HFFc6 (cell line): ENCODE data around the gene PRPF6. TPM values are rescaled to one million over a fixed set of nuclear protein-coding genes. Genes with fewer than 3 reads are reported as not detected.
A peak's percentile ranks its signal among the peaks of the same experiment; 100 is the strongest.

ENCODE experiments used
- DNase-seq: peaks from one replicate; pipeline ENCODE4 v3.0.0-alpha.2; 2018
- H3K27ac Mint-ChIP-seq: 2 replicates; pipeline ENCODE4 v1.8.0; 2020; ENCODE audit warnings: mild to moderate bottlenecking, mixed read lengths
- H3K27me3 Mint-ChIP-seq: 2 replicates; pipeline ENCODE4 v1.8.0; 2021; ENCODE audit warnings: mild to moderate bottlenecking, moderate library complexity, mixed read lengths; ENCODE audit not compliant: insufficient read depth
- H3K36me3 Mint-ChIP-seq: 2 replicates; pipeline ENCODE4 v1.8.0; 2021; ENCODE audit warnings: low read depth, mixed read lengths
- H3K4me1 Mint-ChIP-seq: 2 replicates; pipeline ENCODE4 v1.8.0; 2020; ENCODE audit warnings: low read depth, mixed read lengths
- H3K4me3 Mint-ChIP-seq: 2 replicates; pipeline ENCODE4 v1.8.0; 2020; ENCODE audit warnings: mild to moderate bottlenecking, moderate library complexity, mixed read lengths
- H3K9me3 Mint-ChIP-seq: 2 replicates; pipeline ENCODE4 v1.8.0; 2020; ENCODE audit warnings: mild to moderate bottlenecking, mixed read lengths
- total RNA-seq, 6 experiments: library from RNA; stranded (reverse); fragmentation: NEBNext Ultra II Directional; extraction: Animal tissue kit (Norgen Biotek cat#: 25700); gene quantifications; 2 replicates in 1 of 6; 3 replicates in 5 of 6; pipeline ENCODE4 v1.2.3, GENCODE V29; 2021
- TF ChIP-seq, protein P1 (sequence below): fragments of 200-600 bp; sonication (generic); IDR thresholded peaks from 2 replicates; pipeline ENCODE4 v1.5.0; 2021; ENCODE audit warnings: antibody characterized with exemption, mild to moderate bottlenecking

Gene PRPF6
- total RNA-seq, 6 experiments from 2014 or later = 70.7 to 73.2 (median 72.9) TPM

DNA sequence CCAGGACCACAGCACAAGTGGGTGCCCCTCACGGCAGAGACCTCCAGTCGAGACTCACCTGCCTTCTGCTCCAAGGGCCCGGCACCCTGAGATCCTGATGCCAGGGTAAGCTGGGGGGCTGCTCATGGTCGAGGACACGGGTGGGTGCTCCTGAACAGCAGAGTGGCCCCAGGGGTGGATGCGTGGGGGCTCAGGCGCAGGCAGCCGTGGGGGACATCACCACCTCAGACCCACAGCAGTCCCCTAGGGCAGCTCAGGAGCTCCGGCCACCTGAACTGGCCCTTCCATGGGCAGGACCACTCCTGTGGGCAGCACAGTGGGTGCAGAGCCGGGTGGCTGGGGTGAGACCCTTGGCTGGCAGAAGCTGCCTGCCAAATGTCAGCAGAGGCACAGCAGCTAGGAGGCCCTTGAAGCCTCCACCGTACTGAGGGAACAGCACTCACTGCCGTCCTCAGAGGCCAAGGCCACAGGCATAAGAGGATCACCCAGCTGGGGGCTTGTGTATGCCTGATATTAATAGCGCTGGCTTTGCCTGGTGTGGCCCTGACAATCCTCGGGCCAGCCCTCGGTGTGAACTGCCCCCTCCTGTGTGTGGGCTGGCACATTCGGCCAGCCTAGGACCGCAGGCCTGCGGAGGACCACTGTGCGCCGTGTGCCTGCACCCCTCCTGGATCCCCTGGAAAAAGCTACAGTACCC lies 30.1 kb upstream of the PRPF6 start:
- TF ChIP-seq, protein P1, sequence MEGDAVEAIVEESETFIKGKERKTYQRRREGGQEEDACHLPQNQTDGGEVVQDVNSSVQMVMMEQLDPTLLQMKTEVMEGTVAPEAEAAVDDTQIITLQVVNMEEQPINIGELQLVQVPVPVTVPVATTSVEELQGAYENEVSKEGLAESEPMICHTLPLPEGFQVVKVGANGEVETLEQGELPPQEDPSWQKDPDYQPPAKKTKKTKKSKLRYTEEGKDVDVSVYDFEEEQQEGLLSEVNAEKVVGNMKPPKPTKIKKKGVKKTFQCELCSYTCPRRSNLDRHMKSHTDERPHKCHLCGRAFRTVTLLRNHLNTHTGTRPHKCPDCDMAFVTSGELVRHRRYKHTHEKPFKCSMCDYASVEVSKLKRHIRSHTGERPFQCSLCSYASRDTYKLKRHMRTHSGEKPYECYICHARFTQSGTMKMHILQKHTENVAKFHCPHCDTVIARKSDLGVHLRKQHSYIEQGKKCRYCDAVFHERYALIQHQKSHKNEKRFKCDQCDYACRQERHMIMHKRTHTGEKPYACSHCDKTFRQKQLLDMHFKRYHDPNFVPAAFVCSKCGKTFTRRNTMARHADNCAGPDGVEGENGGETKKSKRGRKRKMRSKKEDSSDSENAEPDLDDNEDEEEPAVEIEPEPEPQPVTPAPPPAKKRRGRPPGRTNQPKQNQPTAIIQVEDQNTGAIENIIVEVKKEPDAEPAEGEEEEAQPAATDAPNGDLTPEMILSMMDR = no peak
- Mint-ChIP-seq H3K36me3 (peaks cover 10% of the 10 kb centered on the region; the same call in 1 of the 2 replicates), H3K9me3 (no peaks in the 10 kb centered on the region), H3K27me3 (peaks cover 13% of the 10 kb centered on the region), H3K27ac (no peak overlapping the region), H3K4me3 (no peak overlapping the region), H3K4me1 (peaks cover 43% of the 10 kb centered on the region)
- no peak for DNase-seq

DNA sequence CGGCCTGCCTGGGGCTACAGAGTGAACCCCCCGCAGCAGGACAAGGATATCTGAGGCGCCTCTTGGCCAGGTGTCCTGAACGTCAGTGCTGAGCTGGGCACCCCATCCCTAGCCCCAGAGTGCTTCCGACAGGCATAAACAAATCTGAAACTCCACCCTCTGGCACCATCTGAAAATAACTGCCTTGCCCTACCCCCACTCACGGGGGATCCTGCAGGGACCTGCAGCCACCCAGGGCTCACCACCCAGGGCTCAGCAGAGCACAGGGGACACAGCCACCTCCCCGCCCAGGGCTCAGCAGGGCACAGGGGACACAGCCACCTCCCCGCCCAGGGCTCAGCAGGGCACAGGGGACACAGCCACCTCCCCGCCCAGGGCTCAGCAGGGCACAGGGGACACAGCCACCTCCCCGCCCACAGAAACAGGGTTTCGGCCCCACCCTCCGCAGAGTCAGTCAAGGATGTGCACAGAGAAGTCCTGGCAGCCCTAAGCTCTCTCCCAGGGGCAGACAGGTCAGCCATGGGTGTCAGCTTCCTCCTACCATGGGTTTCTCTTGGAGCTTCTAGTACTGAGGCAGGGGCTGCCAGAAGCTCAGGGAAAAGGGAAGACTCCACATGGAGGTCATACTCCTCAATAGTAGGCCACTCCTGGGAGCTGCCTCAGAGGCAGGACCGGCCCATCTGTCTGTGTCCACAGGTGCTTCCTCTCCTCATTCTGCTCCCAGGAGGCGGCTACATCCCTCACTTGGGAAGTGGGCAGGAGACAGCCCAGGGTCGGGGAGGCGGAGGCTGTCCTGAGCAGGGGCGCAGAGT lies 29.3 kb upstream of the PRPF6 start:
- H3K36me3 Mint-ChIP-seq = peaks cover 10% of the 10 kb centered on the region; the same call in 1 of the 2 replicates
- peaks cover 14% of the 10 kb centered on the region for H3K27me3 Mint-ChIP-seq
- no peak overlapping the region for H3K4me3 Mint-ChIP-seq
- H3K27ac Mint-ChIP-seq = no peak overlapping the region
- DNase-seq = no peak
- no peaks in the 10 kb centered on the region for H3K9me3 Mint-ChIP-seq
- TF ChIP-seq, protein P1 = no peak
- H3K4me1 Mint-ChIP-seq = peaks cover 43% of the 10 kb centered on the region

DNA sequence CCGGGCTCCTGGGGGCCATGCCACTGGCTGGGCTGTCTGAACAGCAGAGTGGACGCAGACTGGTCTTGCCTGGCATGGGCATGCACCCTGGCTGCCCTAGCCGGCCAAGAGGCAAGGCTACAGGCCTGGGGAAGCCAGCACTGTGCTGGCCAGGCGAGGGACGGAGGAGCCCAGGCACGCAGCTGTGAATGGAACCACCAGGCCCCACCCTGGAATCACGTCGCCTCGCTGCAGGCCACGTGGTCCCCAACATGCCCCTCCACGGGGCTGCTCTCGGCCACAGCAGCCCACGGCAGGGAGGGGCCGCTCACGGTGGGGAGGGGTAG lies 28.8 kb upstream of the PRPF6 start:
- H3K4me3 Mint-ChIP-seq = no peak overlapping the region
- peaks cover 14% of the 10 kb centered on the region for H3K27me3 Mint-ChIP-seq
- TF ChIP-seq, protein P1 = no peak
- H3K27ac Mint-ChIP-seq = no peak overlapping the region
- DNase-seq = no peak
- H3K36me3 Mint-ChIP-seq = peaks cover 10% of the 10 kb centered on the region; the same call in 1 of the 2 replicates
- H3K9me3 Mint-ChIP-seq = no peaks in the 10 kb centered on the region
- peaks cover 42% of the 10 kb centered on the region for H3K4me1 Mint-ChIP-seq

DNA sequence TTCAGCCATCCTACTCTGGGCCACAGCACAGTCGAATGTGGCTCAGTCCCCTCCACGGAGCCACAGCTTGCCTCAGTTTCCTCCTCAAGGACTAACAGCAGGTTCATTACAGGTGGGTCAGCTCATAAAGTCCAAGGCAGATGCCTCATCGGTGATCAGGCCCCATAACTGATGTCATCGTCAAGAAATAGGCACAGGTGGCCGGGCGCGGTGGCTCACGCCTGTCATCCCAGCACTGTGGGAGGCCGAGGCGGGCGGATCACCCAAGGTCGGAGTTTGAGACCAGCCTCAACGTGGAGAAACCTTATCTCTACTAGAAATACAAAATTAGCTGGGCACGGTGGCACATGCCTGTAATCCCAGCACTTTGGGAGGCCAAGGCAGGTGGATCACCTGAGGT lies 28.2 kb upstream of the PRPF6 start:
- DNase-seq = no peak
- peaks cover 14% of the 10 kb centered on the region for H3K27me3 Mint-ChIP-seq
- no peaks in the 10 kb centered on the region for H3K9me3 Mint-ChIP-seq
- H3K4me3 Mint-ChIP-seq = no peak overlapping the region
- H3K4me1 Mint-ChIP-seq = peaks cover 44% of the 10 kb centered on the region
- TF ChIP-seq, protein P1 = no peak
- peaks cover 10% of the 10 kb centered on the region; the same call in 1 of the 2 replicates for H3K36me3 Mint-ChIP-seq
- no peak overlapping the region for H3K27ac Mint-ChIP-seq

DNA sequence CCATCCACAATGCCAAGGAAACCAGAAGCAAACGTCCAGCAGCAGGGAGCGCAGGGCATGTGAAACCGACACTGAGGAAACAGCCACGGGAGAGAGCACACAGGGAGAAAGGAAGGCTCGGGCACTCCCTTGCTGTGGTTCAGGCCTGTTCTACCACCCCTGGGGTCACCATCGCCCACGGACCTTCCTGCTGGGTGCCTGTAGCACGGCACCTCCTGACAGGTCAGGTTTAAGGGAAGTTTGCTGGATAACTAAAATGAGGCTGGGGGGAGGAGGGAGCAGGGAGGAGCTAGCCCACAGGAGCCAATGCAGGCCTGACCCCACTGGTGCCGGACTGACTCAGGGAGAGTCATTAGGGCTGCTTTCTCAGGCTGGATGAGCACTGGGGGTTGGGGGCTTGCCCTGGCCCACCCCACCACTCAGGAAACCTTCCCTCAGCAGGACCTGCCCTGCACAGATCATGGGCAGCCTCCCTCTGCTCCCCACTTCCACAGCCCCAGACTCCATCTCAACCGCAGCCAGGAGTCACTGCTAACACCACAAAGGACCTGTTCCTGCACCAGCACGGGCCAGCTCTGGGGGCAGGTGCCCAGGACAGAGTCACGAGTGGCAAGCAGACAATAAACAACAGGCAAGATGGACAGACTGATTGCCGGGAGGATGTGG lies 27.0 kb upstream of the PRPF6 start:
- peaks cover 6% of the 10 kb centered on the region; the same call in 1 of the 2 replicates for H3K36me3 Mint-ChIP-seq
- peaks cover 34% of the 10 kb centered on the region for H3K4me1 Mint-ChIP-seq
- H3K4me3 Mint-ChIP-seq = peak overlapping the region; percentile 89
- H3K27me3 Mint-ChIP-seq = peaks cover 16% of the 10 kb centered on the region
- H3K27ac Mint-ChIP-seq = peak overlapping the region; percentile 68
- no peaks in the 10 kb centered on the region for H3K9me3 Mint-ChIP-seq
- TF ChIP-seq, protein P1 = no peak
- DNase-seq = no peak
